HG02759 (cell line): Measurements from ENCODE around the gene EFCAB11.

Experiments
- ATAC-seq: cut with Tn5 transposase; IDR thresholded peaks from one replicate; pipeline ENCODE4 v1.9.1; 2021; ENCODE audit warnings: mild to moderate bottlenecking, moderate library complexity; ENCODE audit not compliant: unreplicated experiment

EFCAB11 gene

DNA sequence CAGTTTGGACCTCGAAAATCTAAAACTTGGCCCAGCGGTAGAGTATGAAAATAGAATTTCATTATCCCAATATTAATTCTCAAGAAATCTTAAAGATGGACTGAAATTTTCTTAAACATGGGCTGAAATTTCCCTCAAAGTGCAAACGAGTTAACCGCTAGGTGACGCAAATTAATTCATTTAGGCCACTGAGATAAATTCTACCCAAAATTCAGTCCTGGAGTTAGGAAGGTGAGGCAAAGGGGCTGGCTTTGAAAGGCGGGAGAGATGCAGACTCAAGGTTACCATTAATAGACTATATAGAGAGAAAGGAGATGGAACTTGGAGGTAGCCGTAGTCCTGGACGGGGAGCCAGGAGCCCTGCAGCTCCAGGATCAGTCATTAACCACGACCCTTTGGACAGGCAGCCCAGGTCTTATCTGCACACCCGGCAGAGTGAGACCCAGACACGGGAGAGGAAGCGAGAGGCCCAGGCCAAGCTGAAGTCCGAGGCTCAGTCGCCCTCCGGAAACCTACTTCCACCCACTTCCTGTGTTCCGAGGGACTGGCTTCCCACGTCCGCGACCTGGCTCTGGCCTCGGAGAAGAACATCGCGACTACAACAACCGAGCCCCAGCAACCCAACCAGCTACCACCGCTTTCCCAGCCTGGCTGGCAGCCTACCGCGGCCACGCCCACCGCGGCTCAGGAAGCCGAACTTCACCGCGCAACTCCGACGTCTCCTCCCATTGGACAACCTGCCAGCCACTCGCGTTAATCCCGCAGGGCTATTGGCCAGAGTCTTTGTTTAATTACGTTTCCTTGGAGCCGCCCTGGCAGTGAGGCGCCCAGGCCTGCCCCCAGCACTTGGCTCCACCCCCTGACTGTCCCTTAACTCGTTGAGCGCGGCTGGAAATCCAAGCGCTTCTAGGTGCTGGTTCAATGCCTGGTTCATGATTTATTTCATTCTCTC lies at the start of gene EFCAB11:
Gene EFCAB11 (minus strand): TSS at position 661 of the 952 bp plus-strand sequence. CDS start 70 bp downstream, at position 591.
- peak; percentile 83 for ATAC-seq

GRCh38 chr14:90003526-90004307 lies 49.2 kb upstream of the EFCAB11 start:
- no peak for ATAC-seq

- no peak for ATAC-seq
Observed at GRCh38 chr14:90000935-90001334, 46.4 kb upstream of the EFCAB11 start.

- no peak for ATAC-seq
Observed at GRCh38 chr14:89996963-89997362, 42.4 kb upstream of the EFCAB11 start.

- ATAC-seq = no peak
Observed at GRCh38 chr14:89992273-89992672, 37.7 kb upstream of the EFCAB11 start.

GRCh38 chr14:89990623-89991275 lies 36.2 kb upstream of the EFCAB11 start:
- no peak for ATAC-seq

- ATAC-seq = no peak
Observed at GRCh38 chr14:89990218-89990617, 35.7 kb upstream of the EFCAB11 start.

- no peak for ATAC-seq
Observed at GRCh38 chr14:89988787-89989186, 34.3 kb upstream of the EFCAB11 start.

DNA sequence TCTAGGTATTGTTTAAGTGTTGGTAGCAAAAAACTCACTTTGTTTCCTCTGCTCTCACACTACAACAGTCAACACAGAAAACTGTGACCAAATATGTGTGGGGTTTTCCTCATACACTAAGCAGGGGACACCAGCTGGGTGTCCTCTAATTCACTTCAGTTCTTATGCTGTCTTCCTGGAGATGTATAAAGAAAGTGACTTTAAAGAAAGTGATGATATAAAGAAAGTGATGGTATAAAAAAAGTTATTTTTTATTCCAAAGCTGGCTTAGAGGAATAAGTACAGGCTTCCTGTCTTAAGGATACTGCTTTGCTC lies 32.6 kb upstream of the EFCAB11 start:
- no peak for ATAC-seq

DNA sequence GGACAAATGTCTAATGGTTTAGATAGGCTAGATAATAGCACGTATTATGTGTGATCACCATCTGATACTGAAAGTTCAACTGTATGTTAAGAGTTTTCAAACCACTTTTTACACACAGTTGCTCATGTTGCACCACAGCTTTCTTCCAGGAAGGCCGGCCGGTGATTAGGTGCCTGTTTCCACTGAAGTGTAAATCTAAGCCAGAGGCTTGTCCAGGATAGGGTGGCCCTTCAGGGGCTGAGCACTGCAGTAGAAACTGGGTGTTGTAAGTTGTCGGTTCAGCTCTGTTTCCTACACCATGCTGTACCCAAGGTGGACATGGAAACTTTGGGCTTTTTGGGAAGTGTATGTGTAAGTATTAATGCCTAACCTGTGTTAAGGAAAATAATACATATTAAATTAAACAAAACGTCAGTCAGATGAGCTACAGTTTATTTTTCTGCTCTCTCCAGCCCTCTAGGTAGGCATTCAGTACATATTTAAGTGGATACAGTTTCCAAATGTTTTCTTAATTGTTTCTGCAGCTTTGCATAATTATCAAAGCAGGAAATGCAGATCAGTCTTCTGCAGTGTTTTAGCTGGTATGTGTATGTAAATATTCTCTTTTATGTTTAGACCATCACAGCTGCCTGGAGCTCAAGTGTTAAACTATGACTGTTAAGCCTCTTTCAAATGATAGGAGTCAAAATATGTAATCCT lies 32.1 kb upstream of the EFCAB11 start:
- ATAC-seq = no peak

GRCh38 chr14:89983375-89983774 lies 28.8 kb upstream of the EFCAB11 start:
- ATAC-seq = no peak

DNA sequence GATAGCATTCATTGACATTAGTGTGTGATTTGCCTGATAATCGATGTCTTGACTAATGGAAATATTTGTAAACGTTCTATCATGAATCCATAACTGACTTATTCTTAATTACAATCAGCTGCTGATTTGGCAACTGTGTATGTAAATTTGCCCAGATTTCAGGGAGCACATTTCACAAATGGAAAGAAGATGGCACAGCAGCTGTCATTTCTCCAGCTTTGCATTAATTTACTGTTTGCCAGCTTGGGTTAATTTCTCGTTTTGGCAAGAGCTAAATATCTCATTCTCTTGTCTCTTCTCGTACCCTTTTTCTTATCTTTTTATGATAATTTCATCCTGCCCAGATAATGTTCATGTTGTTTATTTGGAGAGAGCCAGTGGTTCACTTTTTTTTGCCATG lies 24.1 kb upstream of the EFCAB11 start:
- ATAC-seq = no peak

GRCh38 chr14:89977668-89978067 lies 23.1 kb upstream of the EFCAB11 start:
- ATAC-seq = no peak

DNA sequence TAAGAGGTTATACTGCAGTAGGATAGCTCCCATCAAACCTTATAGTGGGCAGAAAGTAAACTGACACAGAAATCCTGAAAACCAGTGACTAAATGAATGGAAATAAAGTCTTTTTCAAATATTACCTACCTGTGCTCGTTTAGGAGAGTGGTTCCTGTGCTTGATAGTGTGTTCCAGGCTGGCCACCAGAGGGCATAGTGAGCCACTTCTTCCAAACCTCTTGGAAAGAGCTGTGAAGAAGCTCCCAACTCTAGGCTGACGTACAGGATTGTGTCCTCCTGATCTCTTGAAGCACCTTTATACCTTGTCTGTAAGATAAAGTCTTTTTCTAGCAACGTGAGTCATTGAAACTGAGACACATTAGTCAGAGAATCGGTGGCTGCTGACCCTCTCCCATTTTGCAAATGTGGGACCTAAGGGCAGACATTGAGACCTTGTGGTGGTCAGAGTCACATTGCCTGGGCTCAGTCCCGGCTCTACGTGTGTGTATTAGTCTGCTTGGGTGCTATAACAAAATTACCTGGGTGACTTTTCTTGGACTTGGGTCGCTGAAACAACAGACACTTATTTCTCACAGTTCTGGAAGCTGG lies 18.8 kb upstream of the EFCAB11 start:
- peak; percentile 63 for ATAC-seq

- ATAC-seq = no peak
Observed at GRCh38 chr14:89965839-89966238, 11.3 kb upstream of the EFCAB11 start.

DNA sequence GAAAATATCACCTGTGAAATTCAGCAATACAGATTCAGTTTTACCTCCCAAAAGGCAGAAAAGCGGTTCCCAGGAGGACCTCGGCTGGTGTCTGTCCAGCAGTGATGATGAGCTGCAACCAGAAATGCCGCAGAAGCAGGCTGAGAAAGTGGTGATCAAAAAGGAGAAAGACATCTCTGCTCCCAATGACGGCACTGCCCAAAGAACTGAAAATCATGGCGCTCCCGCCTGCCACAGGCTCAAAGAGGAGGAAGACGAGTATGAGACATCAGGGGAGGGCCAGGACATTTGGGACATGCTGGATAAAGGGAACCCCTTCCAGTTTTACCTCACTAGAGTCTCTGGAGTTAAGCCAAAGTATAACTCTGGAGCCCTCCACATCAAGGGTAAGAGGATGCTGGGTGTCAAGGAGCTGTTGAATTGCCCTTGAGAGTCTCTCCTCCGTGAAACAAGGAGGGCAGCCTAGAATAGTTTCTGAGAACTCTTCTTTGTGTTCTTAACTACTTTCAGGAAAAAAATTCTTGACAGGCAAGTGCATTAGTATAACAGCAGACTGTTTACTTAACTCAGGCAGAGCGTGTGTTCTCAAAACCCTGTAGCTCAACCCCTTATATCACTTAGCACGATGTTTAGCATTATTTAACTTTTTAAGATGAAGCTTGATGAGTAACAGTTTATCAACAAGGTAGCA lies 8.9 kb upstream of the EFCAB11 start:
- no peak for ATAC-seq

GRCh38 chr14:89960914-89961313 lies 6.4 kb upstream of the EFCAB11 start:
- no peak for ATAC-seq

DNA sequence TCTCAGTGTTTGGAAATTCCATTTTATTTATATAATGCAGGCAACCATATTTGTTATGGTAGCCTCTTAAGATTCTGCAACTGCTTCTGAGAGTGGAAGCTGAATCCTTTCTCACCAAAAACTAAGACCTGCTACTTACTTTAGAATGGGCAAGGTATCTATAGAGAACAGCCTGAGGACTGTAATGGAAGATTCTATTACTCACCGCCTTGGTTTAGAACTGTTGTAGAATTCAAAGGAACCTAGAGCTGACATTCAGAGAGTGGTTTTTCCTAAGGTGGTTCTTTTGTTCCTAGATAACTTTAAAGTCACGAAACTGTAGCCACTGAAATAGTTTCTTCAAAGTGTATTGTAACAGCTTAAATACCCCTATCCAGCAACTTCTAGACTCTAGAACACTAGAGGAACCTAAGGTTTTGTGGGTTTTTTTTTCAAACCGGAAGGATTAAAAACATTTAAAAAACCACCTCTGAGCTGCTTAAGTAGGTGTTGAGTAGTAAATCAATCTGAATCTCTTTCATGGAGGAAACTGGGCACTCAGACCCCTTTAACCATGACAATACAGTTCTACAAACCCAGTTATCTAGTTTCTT lies 5.4 kb upstream of the EFCAB11 start:
- no peak for ATAC-seq

GRCh38 chr14:89958966-89959365 lies 4.4 kb upstream of the EFCAB11 start:
- ATAC-seq = no peak

- ATAC-seq = no peak
Observed at GRCh38 chr14:89957791-89958190, 3.3 kb upstream of the EFCAB11 start.
